ENCODE measurements around the gene ZNG1A. TPM values are rescaled to one million over a fixed set of nuclear protein-coding genes. Genes with fewer than 3 reads are reported as not detected.
"Not testable (repeated sequence)": the region's sequence is repeated elsewhere in the genome, so short reads cannot be mapped to it uniquely, and the experiment has no call there.

Gene ZNG1A
- total RNA-seq = 10 to 100 TPM; 24.5 to 60.8 TPM
- polyA plus RNA-seq = 10 to 100 TPM; 28.6 to 39.1 TPM
- long read RNA-seq, donor 1, transcript CBWD1-206 (3 exons, 1,731 nt) = minor isoform, 9 of 49 reads
- long read RNA-seq, donor 1, transcript CBWD1-202 (15 exons, 1,706 nt) = major isoform, 13 of 49 reads
- long read RNA-seq, donor 1, partial matches to known transcripts = 21 of 49 reads
- long read RNA-seq, donor 1, other reads (novel, unspliced or antisense) = 0 of 49 reads
- long read RNA-seq, donor 2, partial matches to known transcripts = 0 of 8 reads
- long read RNA-seq, donor 2, other reads (novel, unspliced or antisense) = 0 of 8 reads
- long read RNA-seq, donor 3, partial matches to known transcripts = 18 of 25 reads
- long read RNA-seq, donor 3, other reads (novel, unspliced or antisense) = 0 of 25 reads
- long read RNA-seq, donor 4, partial matches to known transcripts = 5 of 11 reads
- long read RNA-seq, donor 4, other reads (novel, unspliced or antisense) = 0 of 11 reads
- long read RNA-seq, donor 5, transcript CBWD1-206 (3 exons, 1,731 nt) = minor isoform, 5 of 31 reads
- long read RNA-seq, donor 5, transcript CBWD1-202 (15 exons, 1,706 nt) = major isoform, 8 of 31 reads
- long read RNA-seq, donor 5, partial matches to known transcripts = 11 of 31 reads
- long read RNA-seq, donor 5, other reads (novel, unspliced or antisense) = 0 of 31 reads

- not testable (repeated sequence) for H3K4me1 ChIP-seq (ENCODE audit: control insufficient read depth in 5 of 5, insufficient read depth in 5 of 5, low read length in 5 of 5); H3K36me3 ChIP-seq (ENCODE audit: control insufficient read depth in 4 of 4, insufficient read depth in 4 of 4, low read length in 4 of 4); H3K9me3 ChIP-seq (ENCODE audit: control insufficient read depth in 4 of 4, insufficient read depth in 3 of 4, low read length in 3 of 4); H3K27me3 ChIP-seq (ENCODE audit: control insufficient read depth in 3 of 3, insufficient read depth in 3 of 3, low read length in 2 of 3); ATAC-seq (ENCODE audit: insufficient read depth, low FRiP score); H3K4me3 ChIP-seq
- Histone ChIP-seq H3K9ac (ENCODE audit: insufficient read depth in 1 of 2, low read length in 2 of 2) (peak within 1 kb of the TSS in 1 of 2 donors; percentile 83), H3K27ac (ENCODE audit: low read depth in 1 of 2, low read length in 1 of 2) (peak within 1 kb of the TSS; percentile 31 to 50)
- WGBS, 2 donors = 0% methylated on average over 13 of the region's 32 CpGs; no CpG with 5 or more reads in 1 of the 2 donors
- DNase-seq = peak in 2 of 3 donors; percentile 83 to 85
These were observed at the start of gene ZNG1A for GRCh38 chr9:178970-179383. ZNG1A (minus strand) TSS chr9:179056; CDS start chr9:178969, 87 bp downstream.

DNA sequence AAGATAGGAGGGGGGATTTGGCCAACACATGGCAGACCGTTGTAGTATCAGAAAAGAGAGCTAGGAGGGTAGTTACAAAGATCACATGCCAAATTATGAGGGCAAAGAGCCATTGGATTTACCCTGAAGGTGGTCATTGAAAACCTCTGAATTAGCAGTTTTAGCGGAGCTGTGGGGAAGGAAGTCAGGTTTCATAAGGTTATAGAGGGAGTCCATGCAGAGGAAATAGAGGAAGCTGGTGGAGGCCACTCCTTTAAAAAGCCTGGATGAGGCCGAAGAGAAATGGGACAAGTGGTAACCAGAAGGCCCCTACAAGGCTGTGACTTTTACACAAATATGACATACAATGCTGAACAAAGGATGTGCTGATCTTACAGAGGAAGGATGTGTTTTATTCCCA, 49.0 kb upstream of the ZNG1A start:
- WGBS, 2 donors = 39 to 58% methylated on average over 3 of the region's 3 CpGs
- ATAC-seq (ENCODE audit: insufficient read depth, low FRiP score) = peak; percentile 66

GRCh38 chr9:224582-225520, 46.0 kb upstream of the ZNG1A start:
- 62 to 69% methylated on average over 3 of the region's 3 CpGs for WGBS, 2 donors
- no peak for ATAC-seq (ENCODE audit: insufficient read depth, low FRiP score)

More for the DNA sequence above, 49.0 kb upstream of the ZNG1A start:
- H3K9ac ChIP-seq (ENCODE audit: insufficient read depth in 1 of 2, low read length in 2 of 2) = no peak overlapping the region
- no peak overlapping the region for H3K4me3 ChIP-seq
- H3K36me3 ChIP-seq (ENCODE audit: control insufficient read depth in 4 of 4, insufficient read depth in 4 of 4, low read length in 4 of 4) = no peaks in the 10 kb centered on the region
- H3K27me3 ChIP-seq (ENCODE audit: control insufficient read depth in 3 of 3, insufficient read depth in 3 of 3, low read length in 2 of 3) = no peaks in the 10 kb centered on the region
- H3K9me3 ChIP-seq (ENCODE audit: control insufficient read depth in 4 of 4, insufficient read depth in 3 of 4, low read length in 3 of 4) = peaks cover 0 to 3% (median 0%) of the 10 kb centered on the region in 4 donors
- DNase-seq = peak in 2 of 3 donors; percentile 11 to 42
- no peaks in the 10 kb centered on the region for H3K4me1 ChIP-seq (ENCODE audit: control insufficient read depth in 5 of 5, insufficient read depth in 5 of 5, low read length in 5 of 5)
- no peak for TF ChIP-seq CTCF (IDR thresholded peaks at IDR 0.05; ENCODE audit: control extremely low read depth, extremely low read depth)
- H3K27ac ChIP-seq (ENCODE audit: low read depth in 1 of 2, low read length in 1 of 2) = no peak overlapping the region

More at GRCh38 chr9:224582-225520, 46.0 kb upstream of the ZNG1A start:
- H3K9me3 ChIP-seq (ENCODE audit: control insufficient read depth in 4 of 4, insufficient read depth in 3 of 4, low read length in 3 of 4) = peaks cover 0 to 3% (median 0%) of the 10 kb centered on the region in 4 donors
- no peak overlapping the region for H3K9ac ChIP-seq (ENCODE audit: insufficient read depth in 1 of 2, low read length in 2 of 2)
- DNase-seq = no peak
- no peaks in the 10 kb centered on the region for H3K36me3 ChIP-seq (ENCODE audit: control insufficient read depth in 4 of 4, insufficient read depth in 4 of 4, low read length in 4 of 4)
- no peak overlapping the region for H3K4me3 ChIP-seq
- H3K4me1 ChIP-seq (ENCODE audit: control insufficient read depth in 5 of 5, insufficient read depth in 5 of 5, low read length in 5 of 5) = no peaks in the 10 kb centered on the region
- TF ChIP-seq CTCF (IDR thresholded peaks at IDR 0.05; ENCODE audit: control extremely low read depth, extremely low read depth) = no peak
- no peaks in the 10 kb centered on the region for H3K27me3 ChIP-seq (ENCODE audit: control insufficient read depth in 3 of 3, insufficient read depth in 3 of 3, low read length in 2 of 3)
- H3K27ac ChIP-seq (ENCODE audit: low read depth in 1 of 2, low read length in 1 of 2) = no peak overlapping the region
